Measurements from ENCODE around the gene FHIT. TPM values are rescaled to one million over a fixed set of nuclear protein-coding genes. Genes with fewer than 3 reads are reported as not detected.

Gene FHIT
- total and polyA plus RNA-seq, 10 of the 15 experiments (the other 5 are each of a cell fraction or from before 2014, with no cell fraction given) = 4.2 to 14.9 (median 9.4) TPM

- ATAC-seq (no peak), FAIRE-seq (no peak), DNase-seq (ENCODE audit: low read depth, low spot score) (no peak)
- Histone ChIP-seq H3K4me2 (ENCODE audit: control insufficient read depth, insufficient read depth) (no peak overlapping the region), H3K27ac (ENCODE audit: control insufficient read depth, insufficient read depth) (no peak overlapping the region), H3K9me3 (replicated peaks; ENCODE audit: control insufficient read depth, insufficient read depth, low read length) (no peaks in the 10 kb centered on the region), H3K79me2 (ENCODE audit: control insufficient read depth, insufficient read depth, low read length) (no peaks in the 10 kb centered on the region), H3K4me3 (no peak overlapping the region), H4K20me1 (ENCODE audit: control insufficient read depth, insufficient read depth) (no peaks in the 10 kb centered on the region), H3K9ac (ENCODE audit: control insufficient read depth, insufficient read depth, low read length) (no peak overlapping the region), H3K4me1 (ENCODE audit: control insufficient read depth, insufficient read depth, low read length) (no peaks in the 10 kb centered on the region), H3K36me3 (ENCODE audit: control insufficient read depth in 2 of 2, insufficient read depth in 2 of 2, low read length in 1 of 2) (no peaks in the 10 kb centered on the region), H3K27me3 (replicated peaks in 1 of 2; ENCODE audit: control insufficient read depth in 2 of 2, insufficient read depth in 2 of 2, low read length in 1 of 2) (no peaks in the 10 kb centered on the region), H2AFZ (ENCODE audit: control insufficient read depth, low read depth, low read length) (no peak overlapping the region)
- 0% methylated on average over 2 of the region's 2 CpGs for WGBS (ENCODE audit: insufficient coverage, insufficient replicate concordance, low lambda C conversion rate, missing lambda C conversion rate)
- intact Hi-C loops (cut with micrococcal nuclease; ENCODE audit: unreplicated experiment) = no loop called here
- CTCF ChIA-PET = interaction anchor here (0.7 kb wide), 1 partner anchor 12 kb away, joined by 4 read pairs; no protein-coding TSS in a partner anchor
- POLR2A ChIA-PET = no interaction called here
- no TSS peak for BruUV-seq (replicated peaks)
- SMC1A ChIA-PET (ENCODE audit: uncharacterized antibody, unreplicated experiment) = no interaction called here
- RAD21 ChIA-PET (ENCODE audit: unreplicated experiment) = no interaction called here
- in situ Hi-C loops (cut with MboI) = no loop called here
- no peak for TF ChIP-seq ETV6 (conservative IDR thresholded peaks at IDR 0.05 in 1 of 2, IDR thresholded peaks at IDR 0.05 in 1 of 2; ENCODE audit: borderline replicate concordance in 1 of 2, low read depth in 1 of 2)
- no peak for TF ChIP-seq HDAC6 (IDR thresholded peaks at IDR 0.05; ENCODE audit: unreplicated experiment)
- TF ChIP-seq ZNF217 (IDR thresholded peaks at IDR 0.05) = no peak
- no peak for TF ChIP-seq ZNF622 (IDR thresholded peaks at IDR 0.05)
- no peak for TF ChIP-seq SKIL (IDR thresholded peaks at IDR 0.05; ENCODE audit: low read depth, poor library complexity, severe bottlenecking)
- TF ChIP-seq STAT1 (conservative IDR thresholded peaks at IDR 0.05) = no peak
- no peak for TF ChIP-seq ZBTB33 (IDR thresholded peaks at IDR 0.05)
- TF ChIP-seq NR2C1 (IDR thresholded peaks at IDR 0.05) = no peak
- TF ChIP-seq DPF2 (IDR thresholded peaks at IDR 0.05) = no peak
- TF ChIP-seq ATF3 (IDR thresholded peaks at IDR 0.05; ENCODE audit: borderline replicate concordance, extremely low read depth, low read depth, low read length) = no peak
- no peak for TF ChIP-seq YBX1 (IDR thresholded peaks at IDR 0.05)
- no peak for TF ChIP-seq BACH1 (IDR thresholded peaks at IDR 0.05; ENCODE audit: borderline replicate concordance)
- no peak for TF ChIP-seq MTA3 (IDR thresholded peaks at IDR 0.05; ENCODE audit: borderline replicate concordance, low read length)
- no peak for TF ChIP-seq CUX1 (IDR thresholded peaks at IDR 0.05; ENCODE audit: insufficient replicate concordance, low read depth, low read length)
- no peak for TF ChIP-seq SIN3A (IDR thresholded peaks at IDR 0.05; ENCODE audit: low read depth, low read length)
Observed at GRCh38 chr3:59879031-59879581, 1372.1 kb downstream of the FHIT start.
